GM12874 (cell line): Measurements from ENCODE around the gene OOSP2.

ENCODE experiments used
- TF ChIP-seq, protein P1 (sequence below): IDR thresholded peaks from 2 replicates; pipeline ENCODE4 v1.5.1; 2011; ENCODE audit warnings: low read depth, mild to moderate bottlenecking, control low read depth, low read length, moderate library complexity; ENCODE audit not compliant: insufficient read depth

Gene OOSP2

DNA sequence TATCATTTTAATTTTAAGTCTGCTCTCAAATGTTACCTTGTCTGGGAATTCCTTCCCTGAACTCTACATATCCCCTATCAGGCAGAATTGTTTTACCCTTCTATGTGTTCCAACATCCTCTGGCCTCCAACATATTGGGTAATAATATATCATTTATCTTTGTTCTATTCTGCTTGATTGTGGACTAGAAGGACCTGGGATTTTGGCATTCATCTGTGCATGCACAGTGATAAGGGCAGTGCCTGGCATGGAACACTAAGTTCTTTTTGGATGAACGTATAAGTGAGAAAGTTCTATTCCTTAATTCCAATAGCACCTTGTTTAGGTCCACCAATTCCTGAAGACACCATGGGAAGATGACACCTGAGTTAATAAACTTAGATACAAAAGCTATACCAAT lies 47.0 kb downstream of the OOSP2 start:
- TF ChIP-seq, protein P1, sequence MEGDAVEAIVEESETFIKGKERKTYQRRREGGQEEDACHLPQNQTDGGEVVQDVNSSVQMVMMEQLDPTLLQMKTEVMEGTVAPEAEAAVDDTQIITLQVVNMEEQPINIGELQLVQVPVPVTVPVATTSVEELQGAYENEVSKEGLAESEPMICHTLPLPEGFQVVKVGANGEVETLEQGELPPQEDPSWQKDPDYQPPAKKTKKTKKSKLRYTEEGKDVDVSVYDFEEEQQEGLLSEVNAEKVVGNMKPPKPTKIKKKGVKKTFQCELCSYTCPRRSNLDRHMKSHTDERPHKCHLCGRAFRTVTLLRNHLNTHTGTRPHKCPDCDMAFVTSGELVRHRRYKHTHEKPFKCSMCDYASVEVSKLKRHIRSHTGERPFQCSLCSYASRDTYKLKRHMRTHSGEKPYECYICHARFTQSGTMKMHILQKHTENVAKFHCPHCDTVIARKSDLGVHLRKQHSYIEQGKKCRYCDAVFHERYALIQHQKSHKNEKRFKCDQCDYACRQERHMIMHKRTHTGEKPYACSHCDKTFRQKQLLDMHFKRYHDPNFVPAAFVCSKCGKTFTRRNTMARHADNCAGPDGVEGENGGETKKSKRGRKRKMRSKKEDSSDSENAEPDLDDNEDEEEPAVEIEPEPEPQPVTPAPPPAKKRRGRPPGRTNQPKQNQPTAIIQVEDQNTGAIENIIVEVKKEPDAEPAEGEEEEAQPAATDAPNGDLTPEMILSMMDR, result no peak

DNA sequence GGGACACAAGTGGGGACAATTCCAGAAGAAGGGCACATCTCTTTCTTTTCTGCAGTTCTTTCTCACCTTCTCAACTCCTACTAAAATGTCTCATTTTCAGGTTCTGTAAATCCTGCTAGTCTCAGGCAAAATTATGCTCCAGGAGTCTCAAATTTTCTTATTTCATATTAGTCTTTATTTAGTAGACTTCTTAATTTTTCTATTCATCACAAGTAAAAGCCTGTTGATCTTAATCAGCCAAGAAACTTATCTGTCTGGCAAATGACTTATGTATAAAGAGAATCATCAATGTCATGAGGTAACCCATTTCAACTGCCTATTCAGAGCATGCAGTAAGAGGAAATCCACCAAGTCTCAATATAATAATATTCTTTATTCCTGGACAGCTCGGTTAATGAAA lies 48.2 kb downstream of the OOSP2 start, which contains the start of gene MS4A2:
Gene MS4A2, plus strand, starts transcription at position 301 of the 400 bp plus-strand sequence. CDS start 102 bp downstream, outside the sequence.
- TF ChIP-seq, protein P1, result no peak

DNA sequence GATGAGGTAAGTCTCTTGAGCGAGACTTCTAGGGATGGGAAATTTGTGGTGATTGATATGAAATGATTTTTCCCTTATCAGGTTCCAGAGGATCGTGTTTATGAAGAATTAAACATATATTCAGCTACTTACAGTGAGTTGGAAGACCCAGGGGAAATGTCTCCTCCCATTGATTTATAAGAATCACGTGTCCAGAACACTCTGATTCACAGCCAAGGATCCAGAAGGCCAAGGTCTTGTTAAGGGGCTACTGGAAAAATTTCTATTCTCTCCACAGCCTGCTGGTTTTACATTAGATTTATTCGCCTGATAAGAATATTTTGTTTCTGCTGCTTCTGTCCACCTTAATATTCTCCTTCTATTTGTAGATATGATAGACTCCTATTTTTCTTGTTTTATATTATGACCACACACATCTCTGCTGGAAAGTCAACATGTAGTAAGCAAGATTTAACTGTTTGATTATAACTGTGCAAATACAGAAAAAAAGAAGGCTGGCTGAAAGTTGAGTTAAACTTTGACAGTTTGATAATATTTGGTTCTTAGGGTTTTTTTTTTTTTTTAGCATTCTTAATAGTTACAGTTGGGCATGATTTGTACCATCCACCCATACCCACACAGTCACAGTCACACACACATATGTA lies 55.4 kb downstream of the OOSP2 start:
- TF ChIP-seq, protein P1, result no peak

DNA sequence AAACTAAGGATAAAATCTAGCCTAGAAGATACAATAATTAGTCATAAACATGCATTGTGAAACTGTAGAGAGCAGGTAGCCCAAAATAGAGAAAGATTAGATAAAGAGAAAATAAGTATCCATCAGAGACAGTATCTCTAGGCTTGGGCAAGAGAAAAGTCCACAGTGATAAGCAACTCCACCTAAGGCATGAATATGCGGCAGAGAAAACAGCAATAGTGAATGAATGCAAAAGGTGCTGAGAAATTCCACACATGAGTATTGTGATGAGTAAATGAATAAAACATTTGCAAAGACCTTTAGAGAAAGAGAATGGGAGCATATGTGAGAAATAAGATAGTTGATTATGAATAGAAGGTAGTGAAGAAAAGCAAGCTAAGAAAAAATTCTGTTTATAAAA lies 57.0 kb downstream of the OOSP2 start:
- TF ChIP-seq, protein P1, result no peak
